ENCODE results near the gene ZBBX. TPM values are rescaled to one million over a fixed set of nuclear protein-coding genes. Genes with fewer than 3 reads are reported as not detected.

ZBBX gene
- total and polyA plus RNA-seq, 2 experiments from 2014 or later = not detected

- Histone ChIP-seq H3K9ac (no peak overlapping the region), H3K36me3 (ENCODE audit: low read depth) (no peaks in the 10 kb centered on the region), H2AFZ (no peak overlapping the region), H3K4me3 (no peak overlapping the region), H3K79me2 (ENCODE audit: insufficient read depth) (no peaks in the 10 kb centered on the region), H3K27me3 (replicated peaks; ENCODE audit: insufficient read depth) (no peaks in the 10 kb centered on the region), H3K27ac (no peak overlapping the region), H3K4me1 (ENCODE audit: insufficient read depth) (peaks cover 13% of the 10 kb centered on the region), H3F3A (ENCODE audit: insufficient read depth) (0 out of 2 replicates have a peak, but pooled peaks cover 8% of the 10 kb centered on the region), H3K9me2 (ENCODE audit: insufficient read depth) (no peaks in the 10 kb centered on the region; the same call in 1 of the 2 replicates), H4K20me1 (ENCODE audit: insufficient read depth) (no peaks in the 10 kb centered on the region), H3K4me2 (ENCODE audit: unreplicated experiment) (peak overlapping the region; percentile 15), H3K9me3 (ENCODE audit: low read depth) (no peaks in the 10 kb centered on the region)
- WGBS, 2 experiments (ENCODE audit: low coverage in 1 of 2, low lambda C conversion rate in 2 of 2, missing lambda C conversion rate in 2 of 2) = 75 to 100% methylated on average over 1 of the region's 1 CpG
- no peak for TF ChIP-seq EZH2 (IDR thresholded peaks at IDR 0.05; ENCODE audit: insufficient read depth, poor library complexity, severe bottlenecking)
- DNase-seq = no peak
- in situ Hi-C loops (cut with MboI) = no loop called here
Measured at GRCh38 chr3:167225821-167226220, 154.3 kb downstream of the ZBBX start.

- in situ Hi-C loops (cut with MboI) = no loop called here
- H3K4me3 ChIP-seq = no peak overlapping the region
- H3K79me2 ChIP-seq (ENCODE audit: insufficient read depth) = no peaks in the 10 kb centered on the region
- no peaks in the 10 kb centered on the region for H3K27me3 ChIP-seq (replicated peaks; ENCODE audit: insufficient read depth)
- H2AFZ ChIP-seq = no peak overlapping the region
- no peak for TF ChIP-seq EZH2 (IDR thresholded peaks at IDR 0.05; ENCODE audit: insufficient read depth, poor library complexity, severe bottlenecking)
- no peak for TF ChIP-seq EZH2phosphoT487 (IDR thresholded peaks at IDR 0.05; ENCODE audit: insufficient read depth, low read depth)
- H4K20me1 ChIP-seq (ENCODE audit: insufficient read depth) = no peaks in the 10 kb centered on the region
- no peak overlapping the region for H3K27ac ChIP-seq
- H3K9me2 ChIP-seq (ENCODE audit: insufficient read depth) = no peaks in the 10 kb centered on the region
- no peak for DNase-seq
- no peaks in the 10 kb centered on the region for H3F3A ChIP-seq (ENCODE audit: insufficient read depth)
- no peak overlapping the region for H3K9ac ChIP-seq
- no peaks in the 10 kb centered on the region for H3K9me3 ChIP-seq (ENCODE audit: low read depth)
- no peaks in the 10 kb centered on the region for H3K36me3 ChIP-seq (ENCODE audit: low read depth)
- H3K4me1 ChIP-seq (ENCODE audit: insufficient read depth) = no peaks in the 10 kb centered on the region
- no peak overlapping the region for H3K4me2 ChIP-seq (ENCODE audit: unreplicated experiment)
Measured at GRCh38 chr3:167209011-167209410, 171.1 kb downstream of the ZBBX start.

DNA sequence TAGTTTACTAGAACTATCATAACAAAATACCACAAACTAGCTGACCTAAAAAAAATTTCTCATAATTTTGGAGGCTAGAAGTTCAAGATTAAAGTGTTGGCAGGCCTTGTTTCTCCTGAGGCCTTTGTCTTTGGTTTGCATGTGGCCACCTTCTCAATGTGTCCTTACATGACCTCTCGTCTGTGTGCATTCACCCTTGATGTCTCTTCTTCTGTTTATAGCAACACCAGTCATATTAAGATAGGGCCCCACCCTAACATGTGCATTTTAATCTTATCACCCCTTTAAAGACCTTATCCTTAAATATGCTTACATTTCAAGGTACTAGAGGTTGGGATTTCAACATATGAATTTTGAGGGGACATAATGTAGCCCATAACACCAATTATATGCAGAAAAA is 177.0 kb downstream of the ZBBX start:
- Histone ChIP-seq H4K20me1 (ENCODE audit: insufficient read depth) (no peaks in the 10 kb centered on the region), H3K36me3 (ENCODE audit: low read depth) (no peaks in the 10 kb centered on the region), H3K79me2 (ENCODE audit: insufficient read depth) (no peaks in the 10 kb centered on the region), H3K4me3 (no peak overlapping the region), H2AFZ (no peak overlapping the region), H3K27me3 (replicated peaks; ENCODE audit: insufficient read depth) (no peaks in the 10 kb centered on the region), H3K27ac (no peak overlapping the region), H3K4me2 (ENCODE audit: unreplicated experiment) (no peak overlapping the region), H3K4me1 (ENCODE audit: insufficient read depth) (no peaks in the 10 kb centered on the region), H3K9ac (no peak overlapping the region), H3K9me3 (ENCODE audit: low read depth) (no peaks in the 10 kb centered on the region), H3F3A (ENCODE audit: insufficient read depth) (no peaks in the 10 kb centered on the region), H3K9me2 (ENCODE audit: insufficient read depth) (no peaks in the 10 kb centered on the region)
- WGBS, 2 experiments (ENCODE audit: low coverage in 1 of 2, low lambda C conversion rate in 2 of 2, missing lambda C conversion rate in 2 of 2) = 8 to 13% methylated on average over 1 of the region's 1 CpG
- no peak for DNase-seq
- TF ChIP-seq EZH2phosphoT487 (IDR thresholded peaks at IDR 0.05; ENCODE audit: insufficient read depth, low read depth) (no peak), EZH2 (IDR thresholded peaks at IDR 0.05; ENCODE audit: insufficient read depth, poor library complexity, severe bottlenecking) (no peak)
- in situ Hi-C loops (cut with MboI) = no loop called here

DNA sequence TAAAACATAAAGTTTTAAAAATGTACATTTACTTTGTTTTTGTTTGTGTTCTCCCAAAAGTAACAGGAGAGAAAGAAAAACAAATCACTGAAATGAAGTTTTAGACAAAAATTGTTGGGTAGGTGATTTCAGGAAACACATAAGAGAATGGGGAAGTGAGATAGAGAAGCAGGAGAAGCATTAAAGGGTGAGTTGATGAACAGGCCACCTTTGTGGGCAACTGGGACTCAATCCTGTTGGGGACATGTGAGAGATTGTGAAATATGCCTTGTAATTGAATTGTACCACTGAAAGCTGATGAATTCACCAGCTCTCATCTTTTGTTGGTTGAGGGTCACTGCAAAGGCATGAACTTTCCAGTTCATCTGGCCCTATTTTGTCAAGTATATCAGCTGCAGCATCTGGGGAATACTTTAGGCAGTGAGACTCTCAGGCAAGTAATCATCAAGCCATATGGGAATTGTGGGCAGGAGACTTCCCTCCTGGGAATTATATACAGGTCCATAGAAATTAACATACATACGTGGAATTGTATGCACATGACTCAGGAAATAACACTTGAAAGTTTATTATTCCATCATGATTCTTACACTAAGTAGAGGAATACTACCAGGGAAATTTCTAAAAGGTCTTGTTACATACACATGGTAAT is 181.0 kb downstream of the ZBBX start:
- Histone ChIP-seq H3K27me3 (replicated peaks; ENCODE audit: insufficient read depth) (no peaks in the 10 kb centered on the region), H3K9me3 (ENCODE audit: low read depth) (no peaks in the 10 kb centered on the region), H3K9me2 (ENCODE audit: insufficient read depth) (no peaks in the 10 kb centered on the region), H3K79me2 (ENCODE audit: insufficient read depth) (no peaks in the 10 kb centered on the region), H2AFZ (no peak overlapping the region), H3K4me3 (no peak overlapping the region), H3K9ac (no peak overlapping the region), H4K20me1 (ENCODE audit: insufficient read depth) (no peaks in the 10 kb centered on the region), H3K27ac (no peak overlapping the region), H3K36me3 (ENCODE audit: low read depth) (no peaks in the 10 kb centered on the region), H3K4me2 (ENCODE audit: unreplicated experiment) (no peak overlapping the region), H3K4me1 (ENCODE audit: insufficient read depth) (no peaks in the 10 kb centered on the region), H3F3A (ENCODE audit: insufficient read depth) (no peaks in the 10 kb centered on the region)
- in situ Hi-C loops (cut with MboI) = no loop called here
- TF ChIP-seq EZH2phosphoT487 (IDR thresholded peaks at IDR 0.05; ENCODE audit: insufficient read depth, low read depth) = no peak
- no peak for TF ChIP-seq EZH2 (IDR thresholded peaks at IDR 0.05; ENCODE audit: insufficient read depth, poor library complexity, severe bottlenecking)
- 4 to 5% methylated on average over 1 of the region's 1 CpG for WGBS, 2 experiments (ENCODE audit: low coverage in 1 of 2, low lambda C conversion rate in 2 of 2, missing lambda C conversion rate in 2 of 2)
- no peak for DNase-seq

Other genes starting within 250 kb of the ZBBX start
- gene SERPINI2, start 93.7 kb upstream of the ZBBX start, total RNA-seq (2014; rRNA removed; shearing (Covaris generic)) = not detected in 2 replicates
- not detected in 2 replicates for gene SERPINI2, start 93.7 kb upstream of the ZBBX start, polyA plus RNA-seq (2016; fragmentation: Nextera tagmentation; extraction: Ambion mirVana)

Measured in GM23248 (cell line).